GM21576 (cell line): Measurements from ENCODE around the gene UTP20.
"Not testable (repeated sequence)": the region's sequence is repeated elsewhere in the genome, so short reads cannot be mapped to it uniquely, and the experiment has no call there.

Experiments used
- ATAC-seq: cut with Tn5 transposase; IDR thresholded peaks from one replicate; pipeline ENCODE4 v1.9.1; 2021; ENCODE audit warnings: mild to moderate bottlenecking, moderate library complexity; ENCODE audit not compliant: unreplicated experiment

The UTP20 gene

DNA sequence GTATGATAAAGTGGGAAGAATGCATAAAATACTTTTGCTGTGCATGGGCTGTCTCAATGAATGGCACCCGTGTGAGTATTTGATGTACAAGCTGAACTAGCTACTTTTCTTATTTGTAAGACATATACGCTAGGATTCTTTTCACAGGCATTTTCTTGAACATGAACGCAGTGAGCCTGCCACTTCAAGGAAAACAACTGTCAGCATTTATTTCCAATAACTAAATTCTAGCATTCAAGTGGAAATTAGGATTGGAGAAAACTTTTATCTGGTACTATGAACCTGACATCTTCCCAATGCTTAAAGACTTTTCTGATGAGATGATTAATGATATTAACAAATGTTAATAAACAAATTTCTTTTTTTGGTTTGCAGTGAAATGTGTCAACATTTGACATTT lies 45.7 kb downstream of the UTP20 start:
- no peak for ATAC-seq

DNA sequence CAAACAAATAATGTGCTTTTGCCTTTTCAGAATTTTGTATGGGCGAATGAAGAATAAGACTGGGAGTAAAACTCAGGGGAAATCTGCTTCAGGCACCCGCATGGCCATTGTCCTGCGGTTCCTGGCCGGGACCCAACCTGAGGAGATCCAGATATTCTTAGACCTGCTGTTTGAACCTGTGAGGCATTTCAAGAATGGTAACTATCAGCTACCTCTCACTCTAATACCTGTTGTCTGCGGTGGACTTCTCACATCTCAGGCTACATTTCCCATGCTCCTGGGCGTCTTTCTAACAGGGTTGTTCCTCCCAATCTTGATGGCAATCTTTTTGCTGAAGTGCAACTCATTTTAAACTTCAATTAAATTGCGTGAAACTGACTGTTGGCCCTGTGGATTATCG lies 47.1 kb downstream of the UTP20 start:
- ATAC-seq: no peak

DNA sequence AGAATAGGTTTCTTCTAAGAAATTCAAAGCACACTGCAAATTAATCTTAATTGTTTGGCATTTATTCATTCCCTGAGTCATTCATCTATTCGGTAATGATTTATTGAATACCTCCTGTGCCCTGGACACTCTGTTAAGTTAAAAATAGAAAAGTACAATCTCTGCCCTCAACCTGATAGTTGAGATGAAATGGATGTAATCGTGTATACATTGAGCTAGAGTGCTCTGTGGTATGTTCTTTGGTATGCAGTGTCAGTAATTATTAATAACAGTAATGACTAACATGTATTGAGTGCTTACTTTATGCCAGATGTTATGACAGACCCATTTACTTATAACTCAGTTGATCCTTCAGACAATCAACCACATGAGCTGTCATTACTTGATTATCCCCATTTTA lies 47.6 kb downstream of the UTP20 start:
- no peak for ATAC-seq

DNA sequence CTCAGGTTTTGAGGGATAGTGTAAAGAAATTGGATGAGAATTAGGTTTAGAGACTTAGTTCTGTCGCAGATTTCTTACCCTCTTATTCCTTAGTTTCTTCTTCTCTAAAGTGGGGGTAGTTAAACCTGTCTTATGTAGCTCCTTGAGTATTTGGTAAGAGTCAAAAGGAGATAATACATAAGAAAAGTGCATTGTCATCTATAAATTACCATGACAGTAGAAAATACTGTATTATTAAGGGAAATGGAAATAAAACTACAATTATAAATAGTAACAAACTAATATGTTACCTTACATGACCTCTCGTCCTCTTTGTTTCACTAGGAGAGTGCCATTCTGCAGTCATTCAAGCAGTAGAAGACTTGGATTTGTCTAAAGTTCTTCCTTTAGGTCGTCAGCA lies 49.0 kb downstream of the UTP20 start:
- ATAC-seq: no peak

DNA sequence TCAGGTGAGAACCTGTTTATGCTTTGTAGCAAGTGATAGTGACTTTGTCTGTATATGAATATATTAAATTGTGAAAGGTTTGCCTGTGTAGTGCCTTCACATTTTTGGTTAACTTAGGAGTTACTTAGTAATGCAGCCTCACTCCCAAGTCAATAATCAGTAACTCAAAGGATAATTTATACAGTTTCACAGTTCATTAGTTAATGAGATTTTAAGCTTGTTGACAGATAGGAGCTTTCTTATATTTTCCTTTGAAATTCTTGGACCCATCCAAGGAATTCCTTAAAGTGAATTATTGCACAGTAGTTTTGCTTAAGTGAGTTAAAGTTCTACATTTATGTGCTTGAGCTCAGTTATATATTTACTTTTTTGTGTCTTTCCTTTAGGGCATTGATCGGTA lies 50.7 kb downstream of the UTP20 start:
- no peak for ATAC-seq

DNA sequence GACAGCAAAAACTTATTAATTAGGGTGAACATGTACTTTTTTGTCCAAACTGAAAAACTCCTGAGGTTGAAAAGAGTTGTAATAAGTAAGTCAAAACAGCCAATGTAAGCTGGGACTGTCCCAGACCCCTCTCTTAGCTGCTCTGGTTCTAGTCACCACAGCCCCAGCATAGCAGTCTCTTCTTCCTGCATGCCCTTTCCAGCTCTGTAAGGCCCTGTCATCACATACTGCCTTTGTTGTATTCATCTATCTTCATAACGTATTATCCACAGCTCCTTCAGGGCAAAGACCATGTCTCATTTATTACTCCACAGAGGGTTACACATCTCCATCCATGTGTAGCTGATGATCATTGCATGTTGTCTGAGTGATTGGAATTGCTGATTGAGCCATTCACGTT lies 56.5 kb downstream of the UTP20 start:
- no peak for ATAC-seq

DNA sequence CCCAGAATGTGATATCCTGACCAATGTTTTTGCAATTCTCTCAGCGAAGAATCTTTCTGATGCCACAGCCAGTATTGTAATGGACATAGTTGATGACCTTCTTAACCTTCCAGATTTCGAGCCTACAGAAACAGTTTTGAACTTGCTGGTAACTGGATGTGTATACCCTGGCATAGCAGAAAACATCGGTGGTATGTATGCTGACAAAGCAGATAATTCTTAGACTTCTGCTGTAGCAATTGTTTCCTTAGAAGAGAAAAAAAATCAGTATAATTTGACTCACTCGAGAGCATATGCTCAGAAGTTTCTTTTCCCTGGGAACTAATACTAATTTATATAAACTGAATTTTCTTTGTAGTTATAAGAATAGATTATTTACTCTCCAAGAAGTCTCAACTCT lies 58.2 kb downstream of the UTP20 start:
- ATAC-seq: no peak

DNA sequence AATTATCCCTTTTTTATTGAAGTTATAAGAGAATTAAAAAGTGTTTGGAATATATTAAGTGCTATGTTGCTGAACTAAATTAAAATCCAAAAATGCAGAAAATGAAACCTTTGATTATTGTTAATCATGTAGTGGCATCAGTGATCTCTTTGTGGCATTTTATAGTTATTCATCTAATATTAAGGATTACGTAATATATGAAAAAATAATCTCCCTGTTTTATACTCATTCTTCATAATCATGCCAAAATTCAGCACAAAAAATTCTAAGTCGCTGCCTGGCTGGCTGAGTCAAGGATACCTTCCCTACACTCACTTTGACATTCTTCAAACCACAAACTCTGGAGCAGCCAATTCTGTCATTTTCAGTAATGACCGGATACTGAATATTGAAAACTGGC lies 64.0 kb downstream of the UTP20 start:
- no peak for ATAC-seq

DNA sequence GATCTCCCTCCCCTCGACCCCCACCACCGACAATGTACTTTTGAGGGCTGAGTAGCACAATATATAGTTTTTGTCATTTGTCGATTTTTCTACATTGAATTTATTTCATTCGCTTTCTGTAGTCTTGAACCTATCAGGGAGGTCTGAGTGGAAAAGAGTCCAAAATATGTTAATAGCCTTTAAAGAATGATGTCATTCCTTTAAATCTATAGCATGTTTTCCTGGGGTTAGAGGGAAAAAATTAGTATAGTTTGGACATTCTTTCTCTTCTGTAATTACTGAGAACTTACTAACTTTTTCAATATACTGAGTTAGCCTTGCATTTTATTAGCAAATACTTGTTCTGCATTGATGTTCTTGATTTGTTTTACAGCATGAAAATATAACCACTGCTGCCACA lies 71.8 kb downstream of the UTP20 start:
- ATAC-seq: no peak

DNA sequence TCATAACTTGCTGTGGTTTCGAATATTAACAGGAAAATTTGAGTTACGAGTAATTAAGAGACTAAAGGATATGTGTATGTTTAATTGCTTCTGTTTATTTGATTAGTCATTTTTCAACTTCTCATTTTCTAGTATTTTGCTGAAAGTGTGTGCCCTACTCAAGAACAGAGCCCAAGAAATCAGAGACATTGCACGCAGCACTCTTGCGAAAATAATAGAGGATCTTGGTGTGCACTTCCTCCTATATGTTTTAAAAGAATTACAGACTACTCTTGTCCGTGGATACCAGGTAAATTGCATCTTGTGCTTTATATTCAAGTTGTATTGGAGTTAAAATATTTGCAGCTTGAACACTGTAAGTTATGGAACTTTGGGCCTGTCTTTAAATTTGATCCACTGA lies 76.9 kb downstream of the UTP20 start:
- ATAC-seq: no peak

DNA sequence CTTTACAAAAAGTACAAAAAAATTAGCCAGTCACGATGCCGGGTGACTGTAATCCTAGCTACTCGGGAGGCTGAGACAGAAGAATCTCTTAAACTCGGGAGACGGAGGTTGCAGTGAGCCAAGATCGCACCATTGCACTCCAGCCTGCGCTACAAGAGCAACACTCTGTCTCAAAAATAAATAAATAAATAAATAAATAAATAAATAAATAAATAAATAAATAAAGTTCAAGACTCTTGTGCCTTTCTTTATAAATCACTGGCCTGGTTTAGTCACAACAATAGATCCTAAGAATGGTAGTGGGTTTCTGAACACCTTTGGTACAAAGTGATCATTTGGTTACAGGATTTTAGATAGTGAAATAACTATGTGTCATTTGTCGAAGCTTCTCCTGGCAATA lies 81.5 kb downstream of the UTP20 start:
- no peak for ATAC-seq

DNA sequence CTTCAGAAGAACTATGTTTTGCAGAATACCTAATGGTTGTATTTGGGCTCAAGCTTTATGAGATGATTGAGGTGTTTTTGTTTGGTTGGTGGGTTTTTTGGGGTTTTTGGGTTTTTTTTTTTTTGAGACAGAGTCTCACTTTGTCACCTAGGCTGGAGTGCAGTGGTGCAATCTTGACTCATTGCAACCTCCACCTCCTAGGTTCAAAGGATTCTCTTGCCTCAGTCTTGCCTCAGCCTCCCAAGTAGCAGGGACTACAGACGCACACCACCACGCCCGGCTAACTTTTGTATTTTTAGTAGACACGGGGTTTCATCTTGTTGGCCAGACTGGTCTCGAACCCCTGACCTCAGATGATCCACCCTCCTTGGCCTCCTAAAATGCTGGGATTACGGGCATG lies 88.1 kb downstream of the UTP20 start:
- no peak for ATAC-seq

DNA sequence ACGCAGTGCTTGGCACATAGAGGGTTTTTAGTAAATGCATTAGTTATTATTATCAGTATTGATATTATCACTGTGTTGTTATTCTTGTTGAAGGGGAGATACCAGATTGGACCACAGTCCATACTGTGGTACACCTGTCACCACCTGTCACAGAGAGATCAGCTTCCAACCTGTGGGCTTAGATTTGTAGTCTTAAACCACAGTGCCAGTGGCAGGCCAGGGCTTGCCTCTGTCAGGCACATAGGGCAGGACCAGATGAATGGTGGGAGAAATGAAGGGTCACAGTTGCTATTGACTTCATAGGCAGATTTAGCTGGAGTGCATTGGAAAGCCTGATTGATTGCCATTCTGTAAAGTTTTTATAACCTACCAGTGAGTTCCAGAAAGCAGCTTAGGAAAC lies 92.5 kb downstream of the UTP20 start:
- ATAC-seq: no peak

DNA sequence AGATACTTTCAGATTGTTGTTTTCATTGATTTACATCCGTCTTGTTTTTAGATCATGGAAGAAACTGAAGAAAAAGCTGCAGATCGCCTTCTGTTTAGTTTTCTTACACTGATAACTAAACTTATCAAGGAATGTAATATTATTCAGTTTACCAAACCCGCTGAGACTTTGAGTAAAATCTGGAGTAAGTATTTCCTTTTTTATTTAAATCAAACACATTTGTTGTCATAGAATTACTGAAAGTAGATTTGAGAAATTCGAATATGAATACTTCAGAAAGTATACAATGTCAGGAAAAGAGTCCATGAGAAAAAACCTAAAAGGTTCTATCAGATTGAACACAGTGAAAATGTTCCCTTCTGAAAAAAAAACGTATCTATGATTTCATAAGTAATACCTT lies 95.7 kb downstream of the UTP20 start:
- ATAC-seq: no peak

DNA sequence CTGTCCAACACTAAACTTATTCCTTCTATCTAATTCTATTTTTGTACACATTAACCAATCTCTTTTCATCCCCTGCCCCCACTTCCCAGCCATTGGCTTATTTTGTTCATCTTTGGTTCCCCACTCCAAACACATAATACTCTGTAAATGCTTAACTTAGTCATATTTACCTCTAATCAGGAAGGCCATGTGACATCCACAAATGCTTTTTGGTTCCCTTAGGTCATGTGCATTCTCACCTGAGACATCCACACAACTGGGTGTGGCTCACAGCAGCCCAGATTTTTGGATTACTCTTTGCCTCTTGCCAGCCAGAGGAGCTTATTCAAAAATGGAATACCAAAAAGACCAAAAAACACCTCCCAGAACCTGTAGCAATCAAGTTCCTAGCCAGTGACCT lies 99.2 kb downstream of the UTP20 start:
- no peak for ATAC-seq

DNA sequence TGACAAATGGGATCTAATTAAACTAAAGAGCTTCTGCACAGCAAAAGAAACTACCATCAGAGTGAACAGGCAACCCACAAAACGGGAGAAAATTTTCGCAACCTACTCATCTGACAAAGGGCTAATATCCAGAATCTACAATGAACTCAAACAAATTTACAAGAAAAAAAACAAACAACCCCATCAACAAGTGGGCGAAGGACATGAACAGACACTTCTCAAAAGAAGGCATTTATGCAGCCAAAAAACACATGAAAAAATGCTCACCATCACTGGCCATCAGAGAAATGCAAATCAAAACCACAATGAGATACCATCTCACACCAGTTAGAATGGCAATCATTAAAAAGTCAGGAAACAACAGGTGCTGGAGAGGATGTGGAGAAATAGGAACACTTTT lies 111.3 kb downstream of the UTP20 start:
- not testable (repeated sequence) for ATAC-seq

DNA sequence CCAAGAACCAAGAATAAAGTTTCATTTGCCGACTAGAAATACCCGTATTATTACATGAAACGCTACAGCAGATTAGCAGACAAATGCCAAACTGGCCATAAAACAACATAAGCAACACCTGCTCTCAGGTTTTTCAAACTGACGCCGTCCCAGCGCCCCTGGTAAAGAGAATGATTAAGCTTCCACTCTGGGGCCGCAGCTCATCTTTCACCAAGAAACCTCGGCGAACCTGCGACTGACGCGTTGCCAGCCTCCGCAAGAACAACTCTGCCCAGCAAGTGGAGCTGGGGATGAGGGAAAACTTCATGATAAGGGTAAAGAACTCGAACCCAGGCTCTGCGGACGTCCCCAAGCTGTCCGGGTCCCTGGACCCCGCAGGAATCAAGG lies 127.1 kb downstream of the UTP20 start:
- peak; percentile 15 for ATAC-seq

DNA sequence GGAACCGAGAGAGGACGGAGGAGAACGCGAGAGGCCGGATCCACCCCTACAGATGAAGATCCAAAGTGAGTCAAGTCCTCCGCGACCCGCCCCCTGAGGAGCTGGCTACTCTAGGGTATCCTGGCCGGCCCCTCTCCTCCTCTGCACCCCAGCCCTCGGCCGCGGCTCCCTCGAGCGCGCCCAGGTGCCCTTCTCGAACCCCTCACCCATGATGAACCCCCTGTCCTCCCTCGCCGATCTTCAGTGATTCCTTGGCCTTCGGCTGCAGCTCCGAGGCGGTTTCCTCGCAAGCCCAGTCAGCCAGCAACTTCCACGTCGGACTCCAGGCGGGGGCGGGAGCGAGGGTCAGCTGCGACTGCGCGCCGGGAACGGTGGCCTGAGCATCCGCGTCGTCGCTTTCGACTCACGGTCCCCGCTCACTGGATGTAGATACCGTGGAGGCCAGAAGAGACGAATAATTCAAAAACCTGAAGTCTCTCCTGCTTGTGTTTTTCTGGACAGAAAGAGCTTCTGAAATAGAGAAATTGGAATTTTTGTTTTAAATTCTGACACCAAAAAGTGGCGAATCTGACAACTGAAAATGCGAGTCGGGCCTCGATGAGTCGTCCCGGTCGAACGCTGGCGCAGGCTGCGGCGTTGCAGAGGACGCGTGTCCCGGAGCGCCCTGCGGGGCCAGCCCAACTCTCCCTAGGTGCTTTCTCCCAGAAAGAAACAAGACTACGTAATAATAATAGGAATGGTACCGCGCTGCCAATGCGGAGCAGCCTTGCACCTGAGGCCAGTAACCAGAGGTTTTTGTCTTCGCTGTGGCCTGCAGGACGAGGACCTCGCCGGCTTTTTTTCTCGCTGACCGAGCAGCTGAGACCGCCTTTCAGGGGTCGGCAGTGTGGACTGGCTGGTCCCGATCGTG lies 127.8 kb downstream of the UTP20 start, which contains the start of gene ARL1:
Gene ARL1, minus strand, starts transcription at position 337 of the 910 bp plus-strand sequence. Its CDS starts 127 bp downstream, at position 210.
- ATAC-seq: peak; percentile 76

DNA sequence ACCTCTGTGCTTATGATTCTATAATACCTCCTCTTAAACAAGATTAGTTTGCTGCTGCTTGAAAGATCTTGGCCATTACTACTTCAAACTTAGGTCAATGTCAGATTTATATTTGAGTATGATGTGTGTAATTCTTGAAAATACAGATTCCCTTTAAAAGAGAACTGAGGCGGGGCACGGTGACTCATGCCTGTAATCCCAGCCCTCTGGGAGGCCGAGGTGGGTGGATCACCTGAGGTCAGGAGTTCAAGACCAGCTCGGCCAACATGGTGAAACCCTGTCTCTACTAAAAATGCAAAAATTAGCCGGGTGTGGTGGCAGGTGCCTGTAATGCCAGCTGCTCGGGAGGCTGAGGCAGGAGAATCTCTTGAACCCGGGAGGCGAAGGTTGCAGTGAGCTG lies 130.3 kb downstream of the UTP20 start:
- ATAC-seq: not testable (repeated sequence)

DNA sequence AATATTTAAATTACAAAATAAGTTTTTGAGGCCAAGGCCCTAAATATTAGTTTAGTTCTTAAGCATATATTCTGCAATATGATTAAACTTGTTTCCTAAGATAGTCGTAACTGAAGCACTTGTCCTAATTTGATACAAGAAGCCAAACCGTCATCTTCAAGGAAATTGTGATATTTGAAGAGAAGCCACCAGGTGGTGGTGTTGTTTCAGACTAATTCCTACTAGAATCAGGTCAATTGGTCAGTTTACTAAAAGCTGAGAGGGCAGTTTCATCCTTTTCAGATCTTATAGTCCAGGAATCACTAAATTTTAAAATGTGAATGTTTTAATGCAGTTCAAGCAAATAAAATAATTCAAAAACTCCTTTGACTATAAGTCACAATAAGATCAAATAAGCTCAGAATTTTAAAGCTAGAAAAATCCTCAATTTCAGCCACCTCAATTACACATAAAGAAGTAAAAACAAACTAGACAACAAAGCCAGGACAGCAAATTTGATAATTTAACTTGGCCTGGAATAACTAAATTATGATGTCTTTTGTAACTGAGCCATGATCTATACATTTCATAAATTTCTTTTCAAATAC lies 134.7 kb downstream of the UTP20 start:
- ATAC-seq: no peak

DNA sequence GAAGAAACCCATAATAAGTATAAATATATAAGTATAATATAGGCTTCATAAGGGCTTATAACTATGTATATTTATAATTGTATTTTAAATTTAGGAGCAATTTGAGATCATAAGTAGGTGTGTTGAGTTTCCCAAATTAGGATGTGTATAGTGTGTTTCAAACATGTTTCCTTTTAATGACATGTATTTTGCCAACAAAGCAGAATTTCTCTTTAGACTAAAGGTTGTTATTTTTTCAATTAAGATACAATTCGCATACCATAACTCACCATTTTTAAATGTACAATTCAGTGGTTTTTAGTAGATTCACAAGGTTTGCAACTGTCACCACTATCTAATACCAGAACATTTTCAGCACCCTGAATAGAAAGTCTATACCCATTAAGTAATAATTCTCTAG lies 135.3 kb downstream of the UTP20 start:
- no peak for ATAC-seq

DNA sequence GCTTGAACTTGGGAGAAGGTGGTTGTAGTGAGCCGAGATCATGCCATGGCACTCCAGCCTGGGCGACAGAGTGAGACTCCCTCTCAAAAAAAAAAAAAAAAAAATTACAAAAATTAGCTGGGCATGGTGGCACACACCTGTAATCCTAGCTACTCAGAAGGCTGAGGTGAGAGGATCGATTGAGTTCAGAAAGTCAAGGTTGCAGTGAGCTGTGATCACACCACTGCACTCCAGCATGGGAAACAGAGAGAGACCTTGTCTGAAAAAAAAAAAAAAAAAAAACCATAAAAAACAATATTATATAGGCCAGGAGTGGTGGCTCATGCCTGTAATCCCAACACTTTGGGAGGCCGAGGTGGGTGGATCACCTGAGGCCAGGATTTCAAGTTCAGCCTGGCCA lies 142.2 kb downstream of the UTP20 start:
- not testable (repeated sequence) for ATAC-seq

DNA sequence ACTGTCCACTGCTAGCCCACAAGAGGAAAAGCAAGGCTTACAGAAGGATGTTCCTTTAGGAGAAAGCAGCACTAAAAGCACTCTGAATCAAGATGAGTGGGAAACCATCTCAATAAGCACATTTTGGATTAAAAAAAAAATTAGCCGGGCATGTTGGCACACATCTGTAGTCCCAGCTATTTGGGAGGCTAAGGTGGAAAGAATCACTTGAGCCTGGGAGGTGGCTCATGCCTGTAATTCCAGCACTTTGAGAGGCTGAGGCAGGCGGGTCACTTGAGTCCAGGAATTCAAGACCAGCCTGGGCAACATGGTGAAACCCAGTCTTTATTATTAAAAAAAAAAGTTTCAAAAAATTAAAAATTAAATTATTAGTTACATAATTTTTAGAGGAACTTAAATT lies 144.7 kb downstream of the UTP20 start:
- no peak for ATAC-seq
